Stimulated activated CD8-positive, alpha-beta memory T cell treated with anti-CD3 and anti-CD28 coated beads, Interleukin-12 subunit alpha, Interleukin-12 subunit beta, amount 100 ng/mL, for 4 hours (primary cell): Measurements from ENCODE around the gene RMI2.

ENCODE experiments used
- DNase-seq: peaks from one replicate; pipeline ENCODE4 v3.0.0-alpha.2; 2020; ENCODE audit warnings: low read depth

RMI2 gene

DNA sequence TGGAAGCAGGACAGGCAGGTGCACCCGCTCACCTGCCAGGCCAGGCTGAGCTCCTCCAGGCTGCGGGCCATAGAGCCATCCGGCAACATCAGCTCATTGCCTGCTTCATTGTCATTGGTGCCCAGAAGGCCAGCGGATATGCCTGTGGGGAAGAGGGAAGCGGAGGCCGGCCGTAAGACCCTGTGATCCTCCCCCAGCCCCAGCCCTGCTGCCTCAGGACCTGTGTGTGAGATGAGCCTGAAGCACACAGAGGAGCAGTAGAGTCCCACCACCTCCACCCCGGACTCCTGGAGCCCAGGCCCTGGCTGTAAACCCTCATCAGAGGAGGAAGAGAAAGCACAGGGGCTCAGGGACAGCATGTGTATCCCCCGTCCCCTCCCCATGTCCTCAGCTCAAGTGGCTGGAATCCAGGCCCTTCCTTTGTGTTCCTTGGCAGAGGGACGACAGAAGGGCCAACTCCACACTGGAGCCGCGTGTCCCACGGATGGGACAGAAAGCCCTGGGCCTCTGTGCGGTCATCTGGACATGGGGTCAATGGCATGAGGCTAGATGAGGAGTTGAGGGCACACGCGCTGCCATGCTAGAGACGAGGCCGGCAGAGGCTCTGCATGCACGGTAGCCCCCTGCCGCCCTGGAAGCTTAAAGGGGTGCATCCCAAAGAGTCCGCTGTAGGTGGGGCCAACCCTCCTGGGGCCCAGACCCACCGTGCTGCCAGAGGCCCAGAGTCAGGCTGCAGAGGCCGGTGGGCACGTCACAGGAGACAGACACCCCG lies 39.1 kb downstream of the RMI2 start:
- no peak for DNase-seq

- no peak for DNase-seq
Observed at GRCh38 chr16:11384956-11385586, 39.8 kb downstream of the RMI2 start.

- no peak for DNase-seq
Observed at GRCh38 chr16:11386054-11386680, 40.9 kb downstream of the RMI2 start.

DNA sequence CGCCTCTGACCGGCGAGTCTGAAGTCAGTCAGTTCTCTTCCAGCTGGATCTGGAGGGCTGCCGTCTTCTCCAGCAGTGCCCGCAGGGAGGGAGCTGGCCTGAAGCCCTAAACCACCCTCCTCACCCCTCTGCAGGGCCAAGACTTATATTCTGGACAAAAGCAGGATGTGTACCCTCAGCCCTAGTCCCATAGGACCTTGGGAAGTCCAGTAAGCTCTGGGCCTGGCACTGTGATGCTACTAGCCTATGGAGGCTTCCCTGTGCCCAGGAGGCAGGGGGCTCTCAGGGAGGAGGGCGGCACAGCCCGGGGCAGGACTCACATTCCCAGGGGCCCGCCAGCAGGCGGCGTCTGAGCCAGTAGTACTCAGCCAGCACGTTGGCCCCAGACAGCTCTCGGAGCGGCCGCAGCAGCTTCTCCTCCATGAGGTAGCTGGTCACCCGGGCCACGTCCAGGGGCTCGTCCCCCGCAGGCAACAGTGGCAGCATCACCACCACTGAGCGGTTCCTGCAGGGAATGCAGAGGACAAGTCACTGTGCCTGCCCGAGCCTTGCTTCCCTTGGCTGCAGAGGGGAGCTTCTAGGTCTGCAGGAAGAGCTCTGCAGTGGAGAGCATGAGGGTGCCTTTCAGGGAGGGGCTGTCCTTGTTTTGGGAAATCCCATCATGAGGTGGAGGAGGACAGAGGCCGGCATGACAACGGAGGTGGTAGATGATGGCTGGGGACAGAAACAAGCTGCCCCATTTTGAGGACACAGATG lies 41.7 kb downstream of the RMI2 start:
- no peak for DNase-seq

DNA sequence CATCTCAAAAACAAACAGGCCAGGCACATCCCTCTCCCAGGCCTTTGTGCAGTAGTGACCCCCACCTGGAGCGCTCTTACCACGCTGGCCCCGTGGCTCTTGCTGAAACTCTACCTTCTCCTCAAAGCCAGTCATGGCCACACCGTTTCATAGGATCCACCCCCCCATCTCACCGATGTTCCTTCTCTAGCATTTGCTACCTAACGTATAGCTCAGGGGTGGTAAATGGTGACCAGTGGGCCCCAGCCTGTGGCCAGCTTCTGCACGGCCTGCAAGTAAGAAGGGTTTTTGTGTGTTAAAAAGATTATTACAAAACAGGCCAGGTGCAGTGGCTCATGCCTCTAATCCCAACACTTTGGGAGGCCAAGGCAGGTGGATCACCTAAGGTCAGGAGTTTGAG lies 43.8 kb downstream of the RMI2 start:
- DNase-seq: no peak

- no peak for DNase-seq
Observed at GRCh38 chr16:11389631-11390565, 44.6 kb downstream of the RMI2 start.

GRCh38 chr16:11390573-11391495 lies 45.6 kb downstream of the RMI2 start:
- no peak for DNase-seq

- DNase-seq: no peak
Observed at GRCh38 chr16:11391576-11391975, 46.3 kb downstream of the RMI2 start.

DNA sequence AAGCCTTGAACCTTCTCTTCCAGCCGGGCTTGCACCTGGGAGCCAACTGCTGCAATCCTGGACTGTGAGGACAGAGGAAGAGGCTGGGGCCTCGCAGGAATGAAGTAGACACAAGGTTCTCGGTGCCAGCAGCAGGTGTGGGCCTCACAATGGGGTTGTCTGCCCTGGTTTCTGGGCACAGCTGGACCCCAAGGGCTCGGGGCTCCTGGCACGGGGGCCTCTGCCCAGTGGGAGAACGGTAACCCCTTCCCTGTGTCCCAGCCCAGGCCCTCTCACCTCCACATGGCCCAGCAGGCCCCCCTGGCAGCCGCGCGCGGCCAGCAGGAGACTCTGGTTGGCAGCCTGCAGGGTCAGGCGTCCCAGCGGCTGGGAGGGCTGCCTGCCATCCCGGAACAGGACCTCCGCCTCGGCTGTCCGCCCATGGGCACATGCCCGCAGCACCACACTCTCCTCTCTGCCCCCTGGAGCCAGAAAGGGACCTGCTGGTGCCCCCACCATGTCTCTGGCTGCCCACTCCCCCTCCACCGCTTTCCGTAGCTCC lies 46.9 kb downstream of the RMI2 start:
- DNase-seq: no peak

GRCh38 chr16:11393366-11393765 lies 48.1 kb downstream of the RMI2 start:
- DNase-seq: no peak

- no peak for DNase-seq
Observed at GRCh38 chr16:11393861-11394592, 48.8 kb downstream of the RMI2 start.

- no peak for DNase-seq
Observed at GRCh38 chr16:11394593-11394960, 49.3 kb downstream of the RMI2 start.

- DNase-seq: no peak
Observed at GRCh38 chr16:11395008-11395948, 50.0 kb downstream of the RMI2 start.

DNA sequence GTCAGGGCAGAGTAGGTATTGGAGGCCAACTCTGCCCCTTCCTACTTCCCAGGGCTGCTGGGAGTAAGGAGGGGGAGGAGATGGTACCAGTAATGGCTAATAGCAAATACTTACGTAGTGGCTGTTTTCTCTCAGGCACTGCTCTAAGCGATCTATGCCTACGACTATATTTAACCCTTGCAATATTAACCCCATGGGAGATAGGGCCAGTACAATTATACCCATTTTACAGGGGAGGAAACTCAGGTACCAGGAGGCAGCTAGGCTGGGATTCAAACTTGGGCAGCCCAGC lies 50.6 kb downstream of the RMI2 start:
- no peak for DNase-seq

DNA sequence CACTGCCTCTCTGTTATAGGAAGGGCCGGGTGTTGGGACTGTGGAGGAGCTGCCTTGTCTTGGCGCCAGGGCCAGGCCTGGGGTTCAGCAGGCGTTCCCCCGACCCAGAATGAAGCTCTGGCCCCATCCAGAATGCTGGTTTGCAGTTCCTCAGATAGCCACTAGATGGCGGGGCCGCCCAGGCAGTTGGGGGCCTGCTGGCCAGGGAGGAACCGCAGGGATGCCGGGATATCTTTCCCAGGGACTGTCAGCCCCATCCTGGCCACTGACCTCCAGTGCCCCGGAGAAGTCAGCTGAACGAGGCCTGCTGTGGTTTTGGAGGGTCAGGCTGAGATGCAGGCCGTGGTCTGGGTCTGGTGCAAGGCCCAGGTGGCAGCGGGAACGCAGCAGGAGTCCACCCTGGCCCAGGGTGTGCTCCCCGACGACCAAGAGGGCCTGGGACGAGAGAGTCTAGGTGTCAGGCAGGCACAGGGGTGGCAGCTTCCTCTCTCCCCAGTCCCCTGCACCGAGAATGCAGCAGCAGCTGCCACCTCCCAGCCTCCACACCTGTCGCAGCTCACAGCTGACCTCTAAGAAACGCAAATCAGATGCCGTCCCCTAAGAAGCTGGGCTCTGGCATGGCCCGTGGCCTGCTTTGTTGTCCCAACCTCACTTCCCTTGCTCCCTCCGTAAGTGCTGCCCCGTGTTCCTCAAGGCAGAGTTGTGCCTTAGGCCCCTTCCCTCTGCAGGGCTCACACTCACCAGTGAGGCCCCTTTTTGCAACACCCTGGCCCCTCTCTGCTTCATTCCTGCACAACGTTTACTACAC lies 51.2 kb downstream of the RMI2 start:
- peak; percentile 26 for DNase-seq

GRCh38 chr16:11398136-11398535 lies 52.9 kb downstream of the RMI2 start:
- DNase-seq: no peak

GRCh38 chr16:11398851-11399250 lies 53.6 kb downstream of the RMI2 start:
- no peak for DNase-seq
